HG03460 (cell line): Measurements from ENCODE around the gene CPHXL.

Source experiments
- ATAC-seq: cut with Tn5 transposase; IDR thresholded peaks from one replicate; pipeline ENCODE4 v1.9.1; 2021; ENCODE audit not compliant: unreplicated experiment

The CPHXL gene

GRCh38 chr16:75726390-75726789 lies at the start of gene CPHXL:
Gene CPHXL (minus strand): TSS chr16:75726490. CDS start chr16:75726442, 48 bp downstream.
- ATAC-seq, result no peak

- ATAC-seq, result no peak
Measured at GRCh38 chr16:75774197-75774596, 47.9 kb upstream of the CPHXL start.

- ATAC-seq, result no peak
Measured at GRCh38 chr16:75770051-75770450, 43.8 kb upstream of the CPHXL start.

GRCh38 chr16:75764154-75764768 lies 38.0 kb upstream of the CPHXL start:
- peak; percentile 89 for ATAC-seq

- ATAC-seq, result no peak
Measured at GRCh38 chr16:75763204-75763603, 36.9 kb upstream of the CPHXL start.

- ATAC-seq, result no peak
Measured at GRCh38 chr16:75762746-75763145, 36.5 kb upstream of the CPHXL start.

- no peak for ATAC-seq
Measured at GRCh38 chr16:75761108-75761507, 34.8 kb upstream of the CPHXL start.

- ATAC-seq, result no peak
Measured at GRCh38 chr16:75760018-75760519, 33.8 kb upstream of the CPHXL start.

- no peak for ATAC-seq
Measured at GRCh38 chr16:75758215-75758614, 31.9 kb upstream of the CPHXL start.

- no peak for ATAC-seq
Measured at GRCh38 chr16:75754141-75754540, 27.9 kb upstream of the CPHXL start.

- no peak for ATAC-seq
Measured at GRCh38 chr16:75750528-75750927, 24.2 kb upstream of the CPHXL start.

- ATAC-seq, result no peak
Measured at GRCh38 chr16:75746359-75746758, 20.1 kb upstream of the CPHXL start.

- ATAC-seq, result no peak
Measured at GRCh38 chr16:75745823-75746222, 19.5 kb upstream of the CPHXL start.

GRCh38 chr16:75745242-75745641 lies 19.0 kb upstream of the CPHXL start:
- no peak for ATAC-seq

- ATAC-seq, result no peak
Measured at GRCh38 chr16:75742424-75743047, 16.2 kb upstream of the CPHXL start.

GRCh38 chr16:75733305-75734211 lies 7.3 kb upstream of the CPHXL start:
- ATAC-seq, result no peak

GRCh38 chr16:75732871-75733270 lies 6.6 kb upstream of the CPHXL start:
- ATAC-seq, result no peak

- no peak for ATAC-seq
Measured at GRCh38 chr16:75727221-75727620, 931 bp upstream of the CPHXL start.

GRCh38 chr16:75718452-75718851 lies 7.8 kb downstream of the CPHXL start:
- no peak for ATAC-seq

- ATAC-seq, result no peak
Measured at GRCh38 chr16:75714661-75715060, 11.6 kb downstream of the CPHXL start.

- ATAC-seq, result no peak
Measured at GRCh38 chr16:75710344-75710743, 15.9 kb downstream of the CPHXL start.

GRCh38 chr16:75703306-75703705 lies 23.0 kb downstream of the CPHXL start:
- no peak for ATAC-seq
